Measurements from ENCODE around the gene PTPN3.

- no peak for TF ChIP-seq CTCF (IDR thresholded peaks at IDR 0.05)
- no peak for TF ChIP-seq POLR2A (IDR thresholded peaks at IDR 0.05)
These were observed 50.6 kb downstream of the PTPN3 start for GRCh38 chr9:109447329-109448076.

Measured in esophagus squamous epithelium (tissue), 4 donors.